Fibroblast of upper back skin (primary cell): ENCODE data around the gene TRIM14.
"Not testable (repeated sequence)": the region's sequence is repeated elsewhere in the genome, so short reads cannot be mapped to it uniquely, and the experiment has no call there.

Experiments
- DNase-seq: peaks from one replicate; pipeline ENCODE4 v3.0.0-alpha.2; 2013

The TRIM14 gene

GRCh38 chr9:98080326-98080725, 38.7 kb downstream of the TRIM14 start:
- DNase-seq: peak; percentile 16

GRCh38 chr9:98078895-98079294, 40.1 kb downstream of the TRIM14 start:
- DNase-seq: no peak

GRCh38 chr9:98076514-98076890, 42.5 kb downstream of the TRIM14 start:
- not testable (repeated sequence) for DNase-seq

GRCh38 chr9:98075332-98075805, 43.7 kb downstream of the TRIM14 start:
- peak; percentile 55 for DNase-seq

GRCh38 chr9:98074115-98074990, 44.7 kb downstream of the TRIM14 start:
- peak; percentile 52 for DNase-seq

- no peak for DNase-seq
These were observed 47.3 kb downstream of the TRIM14 start for GRCh38 chr9:98071737-98072136.

GRCh38 chr9:98070704-98071103, 48.3 kb downstream of the TRIM14 start:
- no peak for DNase-seq

DNA sequence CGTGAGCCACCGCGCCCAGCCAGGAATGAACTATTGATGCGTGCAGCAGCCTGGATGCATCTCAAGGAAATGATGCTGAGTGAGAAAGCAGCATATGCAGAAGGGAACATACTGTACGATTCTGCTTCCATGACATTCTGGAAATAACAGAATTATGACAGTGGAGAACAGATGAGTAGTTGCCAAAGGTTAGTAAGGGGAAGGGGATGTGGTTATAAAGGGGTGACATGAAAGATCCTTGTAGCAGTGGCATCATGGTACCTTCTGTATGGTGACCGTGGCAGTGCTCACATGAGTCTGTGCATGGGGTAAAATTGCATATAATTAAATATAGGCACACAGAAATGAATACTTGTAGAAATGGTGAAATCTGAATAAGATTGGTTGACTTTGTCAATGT, 49.5 kb downstream of the TRIM14 start:
- no peak for DNase-seq

GRCh38 chr9:98067184-98067583, 51.8 kb downstream of the TRIM14 start:
- no peak for DNase-seq

GRCh38 chr9:98066235-98066634, 52.8 kb downstream of the TRIM14 start:
- DNase-seq: no peak

DNA sequence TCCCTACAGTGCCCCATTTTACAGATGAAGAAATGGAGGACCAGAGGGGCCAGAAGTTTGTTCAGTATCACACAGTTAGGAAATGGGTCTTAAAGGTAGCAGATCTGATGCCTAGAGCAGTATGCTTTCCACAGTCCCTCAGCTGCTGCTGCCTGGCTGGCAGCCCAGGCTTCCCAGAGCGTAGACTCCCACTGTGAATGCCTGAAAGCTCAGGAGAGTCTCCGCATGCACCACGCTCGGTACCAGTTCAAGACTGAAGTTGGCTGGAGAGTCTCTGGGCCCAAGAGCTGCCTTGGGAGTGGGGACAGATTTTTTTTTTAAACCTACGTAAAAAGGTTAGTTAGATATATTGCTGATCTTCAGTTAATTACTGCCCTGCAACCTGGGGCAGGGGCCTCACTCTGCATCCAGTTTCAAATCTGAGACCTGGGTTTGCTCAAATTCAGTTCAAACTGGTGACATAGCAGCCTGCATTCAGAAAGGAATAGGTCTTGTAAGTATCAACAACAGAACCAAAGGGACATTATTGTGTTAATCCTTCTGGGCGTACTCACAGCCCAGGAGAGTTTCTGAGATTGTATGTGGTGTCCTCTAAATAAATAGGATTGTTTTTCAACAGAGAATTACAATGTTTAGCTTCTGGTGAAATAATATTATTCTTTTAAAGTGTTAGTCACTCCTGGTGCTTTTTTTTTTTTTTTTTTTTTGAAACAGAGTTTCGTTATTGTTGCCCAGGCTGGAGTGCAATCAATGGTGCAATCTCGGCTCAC, 54.2 kb downstream of the TRIM14 start:
- DNase-seq: no peak

- no peak for DNase-seq
These were observed 56.9 kb downstream of the TRIM14 start for GRCh38 chr9:98062161-98062560.

DNA sequence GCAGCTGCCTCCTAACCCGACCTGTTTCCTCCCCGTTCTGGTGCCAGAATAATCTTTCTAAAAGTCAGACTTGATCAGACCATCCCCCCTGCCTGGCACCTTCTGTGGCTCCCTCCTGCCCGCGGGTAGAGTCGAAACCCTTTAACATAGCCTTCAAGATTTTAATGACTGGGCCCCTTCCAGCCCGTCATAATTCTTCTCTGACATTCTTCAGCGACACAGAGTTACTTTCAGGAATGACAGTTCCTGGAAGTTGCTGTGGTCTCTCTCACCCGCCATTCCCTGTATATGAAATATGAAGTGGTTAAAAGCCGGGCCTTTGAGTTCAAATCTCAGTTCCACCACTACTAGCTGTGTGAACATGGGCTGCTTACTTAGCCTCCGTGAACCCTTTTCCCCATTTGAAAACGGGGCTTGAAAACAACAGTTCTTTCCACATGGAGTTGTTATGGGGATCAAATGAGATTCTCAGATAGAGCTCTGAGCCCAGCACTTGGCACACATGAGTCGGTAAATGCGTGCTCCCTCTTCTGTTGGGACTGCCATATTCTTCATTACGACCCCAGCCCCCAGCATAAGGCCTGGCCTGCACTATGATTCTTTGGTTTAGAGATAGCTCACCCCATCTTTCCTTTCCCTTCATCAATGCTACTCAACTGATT, 61.8 kb downstream of the TRIM14 start:
- peak; percentile 24 for DNase-seq

- peak; percentile 92 for DNase-seq
These were observed 62.5 kb downstream of the TRIM14 start, which contains the start of gene NANS for GRCh38 chr9:98056269-98057137. Gene NANS (plus strand): TSS chr9:98056732. CDS start chr9:98056809, 77 bp downstream.

DNA sequence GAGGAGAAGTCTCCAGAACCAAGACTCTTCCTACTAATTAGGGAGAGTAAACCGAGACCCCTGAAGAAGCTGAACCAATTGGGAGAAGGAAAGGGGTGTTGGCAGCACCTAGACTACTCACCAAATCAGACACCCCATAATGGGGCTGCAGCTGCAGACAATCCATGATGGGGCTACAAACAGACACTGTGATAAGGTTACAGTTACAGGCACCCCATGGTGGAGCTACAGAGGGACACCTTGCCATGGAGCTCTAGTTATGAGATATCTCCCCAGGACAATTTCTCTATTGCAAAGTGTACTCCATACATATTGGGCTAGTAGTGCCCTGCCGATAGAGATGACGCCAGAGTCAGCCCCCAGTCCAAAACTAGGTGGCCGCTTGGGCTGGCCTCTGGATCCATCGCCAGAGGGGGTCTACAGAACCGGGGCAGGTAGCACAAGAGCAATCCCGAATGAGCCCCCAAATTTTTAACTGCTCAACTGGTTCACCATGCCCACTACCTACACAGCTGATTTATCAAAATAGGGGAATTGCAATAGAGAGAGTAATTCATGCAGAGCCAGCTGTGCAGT, 64.6 kb downstream of the TRIM14 start:
- no peak for DNase-seq

DNA sequence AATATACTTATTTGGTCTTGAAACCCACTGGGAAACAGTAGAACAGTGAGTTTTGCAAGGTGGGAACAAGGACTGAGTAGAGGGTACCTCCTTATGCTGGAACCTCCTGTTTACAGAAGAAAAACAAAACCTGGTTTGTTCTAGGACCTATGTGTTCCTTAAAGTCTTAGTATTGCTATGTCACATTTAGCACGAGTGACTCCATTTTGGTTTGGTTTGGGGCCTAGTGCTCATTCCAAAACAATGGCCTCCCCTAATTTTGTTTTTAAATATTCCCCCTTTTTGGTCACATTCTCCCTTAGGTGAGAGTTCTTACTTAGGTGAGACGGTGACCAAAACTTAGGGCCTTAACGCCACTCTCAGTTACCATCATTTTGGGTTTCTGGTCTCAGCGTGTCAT, 68.7 kb downstream of the TRIM14 start:
- no peak for DNase-seq

DNA sequence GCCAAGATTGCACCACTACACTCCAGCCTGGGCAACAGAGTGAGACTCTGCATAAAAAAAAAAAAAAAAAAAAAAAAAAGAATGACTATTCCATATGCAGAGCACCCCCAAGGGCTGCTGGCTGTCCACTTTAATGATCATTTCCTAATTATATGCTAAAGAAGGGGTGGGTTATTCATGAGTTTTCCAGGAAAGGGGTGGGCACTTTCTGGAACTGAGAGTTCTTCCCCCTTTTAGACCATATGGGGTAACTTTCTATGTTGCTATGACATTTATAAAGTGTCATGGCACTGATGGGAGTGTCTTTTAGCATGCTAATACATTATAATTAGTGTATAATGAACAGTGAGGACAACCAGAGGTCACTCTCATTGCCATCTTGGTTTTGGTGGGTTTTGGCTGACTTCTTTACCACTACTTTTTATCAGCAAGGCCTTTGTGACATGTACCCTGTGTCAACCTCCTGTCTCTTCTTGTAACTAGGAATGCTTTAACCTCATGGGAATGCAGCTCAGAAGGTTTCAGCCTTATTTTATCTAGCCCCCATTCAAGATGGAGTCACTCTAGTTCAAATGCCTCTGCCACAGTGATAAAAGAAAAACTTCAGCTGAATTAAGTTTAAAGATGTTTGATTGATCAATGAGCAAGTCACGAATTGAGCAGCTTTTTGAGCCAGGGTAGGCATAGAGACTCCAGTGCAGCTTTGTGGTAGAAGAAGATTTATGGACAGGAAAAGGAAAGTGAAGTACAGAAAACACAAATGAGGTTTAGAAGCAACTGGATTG, 69.5 kb downstream of the TRIM14 start:
- DNase-seq: no peak

GRCh38 chr9:98047002-98047401, 72.0 kb downstream of the TRIM14 start:
- no peak for DNase-seq

GRCh38 chr9:98046180-98046543, 72.9 kb downstream of the TRIM14 start:
- no peak for DNase-seq

- no peak for DNase-seq
These were observed 73.5 kb downstream of the TRIM14 start for GRCh38 chr9:98045234-98046179.
